SK-N-SH (cell line): Measurements from ENCODE around the gene CRACR2A. TPM values are rescaled to one million over a fixed set of nuclear protein-coding genes. Genes with fewer than 3 reads are reported as not detected.

Experiments used
- CTCF ChIA-PET: fragments of 300-600, 350-600 bp; formaldehyde crosslinking; extraction: SDS; loops from one replicate; lab custom pipeline; 2021; lab: Yijun Ruan, JAX
- POLR2A ChIA-PET: fragments of 350-600 bp; sonication (Branson Sonifier 250); formaldehyde crosslinking; extraction: SDS; loops from one replicate; lab custom pipeline; 2020; ENCODE audit warnings: antibody characterized with exemption, inconsistent platforms; lab: Yijun Ruan, JAX
- DNase-seq: peaks from one replicate; pipeline ENCODE4 v3.0.0; 2012
- H2AFZ ChIP-seq: fragments of 200-600 bp; sonication (generic); 2 replicates; pipeline ENCODE4 v1.8.1; 2016; ENCODE audit warnings: antibody characterized with exemption, mild to moderate bottlenecking, low read depth
- H3F3A ChIP-seq: fragments of 200-600 bp; sonication (generic); replicated peaks from 2 replicates; pipeline ENCODE3; 2016; ENCODE audit warnings: antibody characterized with exemption, mild to moderate bottlenecking; ENCODE audit not compliant: insufficient read depth
- H3K27ac ChIP-seq, 2 experiments: fragments of 200-500 bp in 1 of 2; fragments of 200-600 bp in 1 of 2; sonication (Bioruptor generic) in 1 of 2; sonication (generic), shearing (Covaris generic) in 1 of 2; 2 replicates each; pipeline versions ENCODE4 v1.5.1 to v1.6.1; 2014 to 2016; ENCODE audit warnings: low read depth in 2 of 2, inconsistent platforms in 1 of 2, low read length in 1 of 2, mild to moderate bottlenecking in 1 of 2, mixed read lengths in 1 of 2
- H3K27me3 ChIP-seq: fragments of 200-600 bp; sonication (generic), shearing (Covaris generic); 2 replicates; pipeline ENCODE4 v1.6.1; 2016; ENCODE audit warnings: mixed run types; ENCODE audit not compliant: insufficient read depth
- H3K36me3 ChIP-seq, 2 experiments: fragments of 200-500 bp in 1 of 2; fragments of 200-600 bp in 1 of 2; sonication (Bioruptor generic) in 1 of 2; sonication (generic) in 1 of 2; replicated peaks in 1 of 2; 2 replicates each; pipeline versions ENCODE3 to v1.5.1; 2014 to 2016; ENCODE audit warnings: low read length in 1 of 2, mild to moderate bottlenecking in 1 of 2; ENCODE audit not compliant: insufficient read depth in 2 of 2, control insufficient read depth in 1 of 2
- H3K4me1 ChIP-seq, 2 experiments: fragments of 200-500 bp in 1 of 2; fragments of 200-600 bp in 1 of 2; sonication (Bioruptor generic) in 1 of 2; sonication (generic), shearing (Covaris generic) in 1 of 2; 2 replicates each; pipeline versions ENCODE4 v1.5.1 to v1.6.1; 2014 to 2016; ENCODE audit warnings: low read depth in 1 of 2, low read length in 1 of 2, mixed run types in 1 of 2; ENCODE audit not compliant: insufficient read depth in 2 of 2, control insufficient read depth in 1 of 2
- H3K4me2 ChIP-seq: fragments of 200-600 bp; sonication (generic), shearing (Covaris generic); 2 replicates; pipeline ENCODE4 v1.6.1; 2017; ENCODE audit warnings: mixed run types
- H3K4me3 ChIP-seq, 2 experiments: fragments of 200-500 bp in 1 of 2; fragments of 200-600 bp in 1 of 2; sonication (Bioruptor generic) in 1 of 2; sonication (generic), shearing (Covaris generic) in 1 of 2; 2 replicates each; pipeline versions ENCODE4 v1.5.1 to v1.8.1; 2014 to 2016; ENCODE audit warnings: low read depth in 2 of 2, inconsistent platforms in 1 of 2, low read length in 1 of 2, mild to moderate bottlenecking in 1 of 2, mixed read lengths in 1 of 2, moderate library complexity in 1 of 2
- H3K79me2 ChIP-seq: fragments of 200-600 bp; sonication (generic); 2 replicates; pipeline ENCODE4 v1.8.1; 2017; ENCODE audit warnings: mild to moderate bottlenecking; ENCODE audit not compliant: insufficient read depth
- H3K9ac ChIP-seq: fragments of 200-600 bp; sonication (generic); 2 replicates; pipeline ENCODE4 v1.6.1; 2017; ENCODE audit warnings: mixed run types
- H3K9me2 ChIP-seq: fragments of 200-600 bp; sonication (generic); 2 replicates; pipeline ENCODE4 v1.6.1; 2017; ENCODE audit warnings: mixed run types
- H3K9me3 ChIP-seq: fragments of 200-600 bp; sonication (generic); 2 replicates; pipeline ENCODE4 v1.6.1; 2017; ENCODE audit warnings: mixed run types, mild to moderate bottlenecking, moderate library complexity
- H4K20me1 ChIP-seq: fragments of 200-600 bp; sonication (generic); 2 replicates; pipeline ENCODE4 v1.6.1; 2017; ENCODE audit warnings: mild to moderate bottlenecking, mixed run types; ENCODE audit not compliant: insufficient read depth
- CTCF ChIP-seq: fragments of 200-600 bp; sonication (generic); IDR thresholded peaks from 2 replicates; pipeline ENCODE4 v1.6.1; 2017; ENCODE audit warnings: antibody characterized with exemption, mild to moderate bottlenecking, moderate library complexity
- ELF1 ChIP-seq: IDR thresholded peaks from 2 replicates; pipeline ENCODE4 v1.4.0; 2012
- FOSL2 ChIP-seq: IDR thresholded peaks from 2 replicates; pipeline ENCODE4 v1.4.0; 2012; ENCODE audit warnings: low read depth, mild to moderate bottlenecking, moderate library complexity, borderline replicate concordance
- FOXM1 ChIP-seq: IDR thresholded peaks from 2 replicates; pipeline ENCODE4 v1.4.0; 2012; ENCODE audit warnings: low read depth, mild to moderate bottlenecking
- GATA2 ChIP-seq: sonication (generic); formaldehyde crosslinking; IDR thresholded peaks from 2 replicates; pipeline ENCODE4 v1.5.0; 2020; ENCODE audit warnings: mild to moderate bottlenecking, missing genetic modification reagents
- JUND ChIP-seq: IDR thresholded peaks from 2 replicates; pipeline ENCODE4 v1.4.0; 2012
- POLR2AphosphoS5 ChIP-seq: IDR thresholded peaks from 2 replicates; pipeline ENCODE4 v1.6.1; 2012; ENCODE audit warnings: low read depth, low read length
- RCOR1 ChIP-seq: fragments of 150-350 bp; IDR thresholded peaks from 2 replicates; pipeline ENCODE4 v1.6.1; 2017; ENCODE audit warnings: antibody characterized with exemption, low read length
- REST ChIP-seq: IDR thresholded peaks from 2 replicates; pipeline ENCODE4 v1.6.1; 2012; ENCODE audit warnings: mild to moderate bottlenecking, low read depth, low read length, moderate library complexity
- TCF12 ChIP-seq: IDR thresholded peaks from 2 replicates; pipeline ENCODE4 v1.4.0; 2012
- YY1 ChIP-seq: IDR thresholded peaks from 2 replicates; pipeline ENCODE4 v1.4.0; 2012; ENCODE audit warnings: low read depth, mild to moderate bottlenecking
- ZBTB33 ChIP-seq: IDR thresholded peaks from 2 replicates; pipeline ENCODE4 v1.4.0; 2012; ENCODE audit warnings: low read depth, borderline replicate concordance
- WGBS: methylation state at CpG from one replicate; pipeline ENCODE4 v1.1.6; 2017; ENCODE audit warnings: low lambda C conversion rate; 5-methylcytosine and 5-hydroxymethylcytosine counted together
- polyA plus RNA-seq, 3 experiments: library from polyadenylated mRNA; depleted of rRNA; stranded (reverse); fragments of >200 nt; gene quantifications; 2 replicates each; pipeline ENCODE4 v1.2.3, GENCODE V29; 2012

CRACR2A gene
- polyA plus RNA-seq, 1 of the 3 experiments (the other 2 are of a cell fraction), result 0.12 TPM

GRCh38 chr12:3629057-3629830 is 123.7 kb downstream of the CRACR2A start:
- 85% methylated on average over 9 of the region's 14 CpGs for WGBS

GRCh38 chr12:3628629-3629028 is 124.3 kb downstream of the CRACR2A start:
- CTCF ChIA-PET, result interaction anchor here (1.5 to 2.7 kb wide), 3 partner anchors 13 to 328 kb away, joined by 4 to 12 read pairs (median 6); no protein-coding TSS in a partner anchor
- H2AFZ ChIP-seq, result no peak overlapping the region
- 60% methylated on average over 8 of the region's 8 CpGs for WGBS
- TF ChIP-seq REST (no peak), GATA2 (CRISPR knock-in tag) (no peak), POLR2AphosphoS5 (no peak), RCOR1 (no peak), JUND (no peak), ELF1 (no peak)

More at GRCh38 chr12:3629057-3629830, 123.7 kb downstream of the CRACR2A start:
- Histone ChIP-seq H3K4me2 (no peak overlapping the region), H4K20me1 (no peaks in the 10 kb centered on the region), H3K9me3 (no peaks in the 10 kb centered on the region), H3K27me3 (no peaks in the 10 kb centered on the region; the same call in 1 of the 2 replicates), H3K9ac (no peak overlapping the region), H3F3A (no peaks in the 10 kb centered on the region), H3K36me3 (no peaks in the 10 kb centered on the region), H3K27ac (no peak overlapping the region), H3K4me1 (peaks cover 0 to 24% of the 10 kb centered on the region in 2 experiments; a peak in 1 of 4 replicates), H2AFZ (no peak overlapping the region), H3K4me3 (no peak overlapping the region), H3K9me2 (no peaks in the 10 kb centered on the region), H3K79me2 (no peaks in the 10 kb centered on the region)
- CTCF ChIA-PET, result interaction anchor here (1.5 to 2.7 kb wide), 3 partner anchors 13 to 329 kb away, joined by 4 to 12 read pairs (median 6); no protein-coding TSS in a partner anchor
- POLR2A ChIA-PET, result no interaction called here
- no peak for DNase-seq
- no peak for TF ChIP-seq ZBTB33
- no peak for TF ChIP-seq YY1
- TF ChIP-seq CTCF, result no peak
- TF ChIP-seq JUND, result no peak
- TF ChIP-seq TCF12, result no peak
- no peak for TF ChIP-seq FOSL2
- TF ChIP-seq FOXM1, result no peak

More at GRCh38 chr12:3628629-3629028, 124.3 kb downstream of the CRACR2A start:
- H3K27ac ChIP-seq, result no peak overlapping the region
- H3K27me3 ChIP-seq, result no peaks in the 10 kb centered on the region; the same call in 1 of the 2 replicates
- POLR2A ChIA-PET, result no interaction called here
- no peaks in the 10 kb centered on the region for H3K9me3 ChIP-seq
- no peaks in the 10 kb centered on the region for H3F3A ChIP-seq
- H3K4me3 ChIP-seq, result no peak overlapping the region
- H3K79me2 ChIP-seq, result no peaks in the 10 kb centered on the region
- H3K4me2 ChIP-seq, result no peak overlapping the region
- H4K20me1 ChIP-seq, result no peaks in the 10 kb centered on the region
- H3K9ac ChIP-seq, result no peak overlapping the region
- no peaks in the 10 kb centered on the region for H3K36me3 ChIP-seq
- peaks cover 0 to 24% of the 10 kb centered on the region in 2 experiments; a peak in 1 of 4 replicates for H3K4me1 ChIP-seq
- H3K9me2 ChIP-seq, result no peaks in the 10 kb centered on the region
- peak; percentile 34 for DNase-seq
